GM12878 (cell line): Measurements from ENCODE around the gene ANKRD24. TPM values are rescaled to one million over a fixed set of nuclear protein-coding genes. Genes with fewer than 3 reads are reported as not detected.

Source experiments
- ATAC-seq: fragments of 200-7000 bp; cut with Tn5 transposase; 3 replicates; pipeline ENCODE4 v1.9.1; 2020; ENCODE audit warnings: mild to moderate bottlenecking, moderate library complexity
- BruUV-seq: library from RNA; stranded (reverse); fragments of 400-500 nt; replicated peaks from 2 replicates; lab custom pipeline; 2021; lab: Mats Ljungman, UMichigan
- CTCF ChIA-PET: fragments of 300-600 bp; sonication (Branson Sonifier 250); formaldehyde crosslinking; extraction: SDS; loops from one replicate; lab custom pipeline; 2021; ENCODE audit warnings: inconsistent platforms; lab: Yijun Ruan, JAX
- POLR2A ChIA-PET: fragments of 350-600 bp; formaldehyde crosslinking; extraction: SDS; loops from one replicate; lab custom pipeline; 2021; ENCODE audit warnings: inconsistent platforms; lab: Charles Lee
- RAD21 ChIA-PET: fragments of 300-600 bp; sonication (Branson Sonifier 250); formaldehyde crosslinking; loops from one replicate; lab custom pipeline; 2023; ENCODE audit warnings: antibody characterized with exemption; ENCODE audit not compliant: unreplicated experiment; lab: Charles Lee
- SMC1A ChIA-PET: fragments of 300-600 bp; sonication (Branson Sonifier 250); formaldehyde crosslinking; loops from one replicate; lab custom pipeline; 2023; ENCODE audit not compliant: unreplicated experiment, uncharacterized antibody; lab: Charles Lee
- DNase-seq: peaks from one replicate; pipeline ENCODE4 v3.0.0-alpha.2; 2011; ENCODE audit warnings: low read depth, low spot score
- FAIRE-seq: peaks from 3 replicates; lab custom pipeline; 2011; peaks lifted over from hg19 to GRCh38; lab: Jason Lieb, UNC
- H2AFZ ChIP-seq: 2 replicates; pipeline ENCODE4 v1.6.0; 2011; ENCODE audit warnings: low read depth, low read length, control low read depth; ENCODE audit not compliant: control insufficient read depth
- H3K27ac ChIP-seq: 2 replicates; pipeline ENCODE4 v1.5.1; 2011; ENCODE audit warnings: control low read depth; ENCODE audit not compliant: control insufficient read depth, insufficient read depth
- H3K27me3 ChIP-seq, 2 experiments: replicated peaks in 1 of 2; 2 replicates each; pipeline versions ENCODE4 v1.6.0 to v1.6.1; 2011; ENCODE audit warnings: low read length in 1 of 2; ENCODE audit not compliant: control insufficient read depth in 2 of 2, insufficient read depth in 2 of 2
- H3K36me3 ChIP-seq, 2 experiments: 2 replicates each; pipeline ENCODE4 v1.5.1; 2011; ENCODE audit warnings: low read length in 1 of 2; ENCODE audit not compliant: control insufficient read depth in 2 of 2, insufficient read depth in 2 of 2
- H3K4me1 ChIP-seq: 2 replicates; pipeline ENCODE4 v1.6.1; 2011; ENCODE audit warnings: mild to moderate bottlenecking, low read length, moderate library complexity, mixed read lengths; ENCODE audit not compliant: control insufficient read depth, insufficient read depth
- H3K4me2 ChIP-seq: 2 replicates; pipeline ENCODE4 v1.6.0; 2011; ENCODE audit warnings: control low read depth; ENCODE audit not compliant: control insufficient read depth, insufficient read depth
- H3K4me3 ChIP-seq: fragments of 200-600 bp; sonication (generic); 2 replicates; pipeline ENCODE4 v1.5.1; 2016
- H3K79me2 ChIP-seq: 2 replicates; pipeline ENCODE4 v1.6.0; 2011; ENCODE audit warnings: low read length; ENCODE audit not compliant: control insufficient read depth, insufficient read depth
- H3K9ac ChIP-seq: 2 replicates; pipeline ENCODE4 v1.8.0; 2011; ENCODE audit warnings: low read length, control low read depth, mixed read lengths; ENCODE audit not compliant: control insufficient read depth, insufficient read depth
- H3K9me3 ChIP-seq: replicated peaks from 3 replicates; pipeline ENCODE4 v1.5.1; 2011; ENCODE audit warnings: mild to moderate bottlenecking, low read length; ENCODE audit not compliant: control insufficient read depth, insufficient read depth
- H4K20me1 ChIP-seq: 2 replicates; pipeline ENCODE4 v1.6.0; 2011; ENCODE audit not compliant: control insufficient read depth, insufficient read depth
- ASH2L ChIP-seq: fragments of 300-600, 200-600 bp; sonication (generic); IDR thresholded peaks from 2 replicates; pipeline ENCODE4 v1.6.1; 2017; ENCODE audit warnings: low read depth, mild to moderate bottlenecking, borderline replicate concordance
- ATF7 ChIP-seq: fragments of 450-650 bp; IDR thresholded peaks from 2 replicates; pipeline ENCODE4 v1.6.1; 2016; ENCODE audit warnings: low read depth, mild to moderate bottlenecking
- BCL3 ChIP-seq: IDR thresholded peaks from 2 replicates; pipeline ENCODE4 v1.6.1; 2011; ENCODE audit warnings: borderline replicate concordance, low read depth, mild to moderate bottlenecking, moderate library complexity, low read length; ENCODE audit not compliant: insufficient read depth, poor library complexity, severe bottlenecking
- BHLHE40 ChIP-seq, 2 experiments: fragments of 450-650 bp in 1 of 2; IDR thresholded peaks; 2 replicates each; pipeline ENCODE4 v1.6.1; 2011 to 2017; ENCODE audit warnings: low read depth in 2 of 2, borderline replicate concordance in 1 of 2, improper control_type of control experiment in 1 of 2, low read length in 1 of 2, mild to moderate bottlenecking in 1 of 2
- CBX5 ChIP-seq: sonication (generic); IDR thresholded peaks from 2 replicates; pipeline ENCODE4 v1.6.1; 2016; ENCODE audit warnings: low read depth, moderate library complexity, mild to moderate bottlenecking, inconsistent platforms
- CEBPB ChIP-seq, 2 experiments: fragments of 150-350 bp in 1 of 2; IDR thresholded peaks; 2 replicates each; pipeline ENCODE4 v1.6.1; 2012 to 2014; ENCODE audit warnings: low read depth in 2 of 2, low read length in 2 of 2, borderline replicate concordance in 1 of 2, inconsistent platforms in 1 of 2
- EGR1 ChIP-seq, 2 experiments: IDR thresholded peaks; 1 replicate in 1 of 2; 2 replicates in 1 of 2; pipeline ENCODE4 v1.6.1; 2011 to 2012; ENCODE audit warnings: low read depth in 2 of 2, low read length in 2 of 2, borderline replicate concordance in 1 of 2, mild to moderate bottlenecking in 1 of 2, moderate library complexity in 1 of 2
- EZH2 ChIP-seq: IDR thresholded peaks from 2 replicates; pipeline ENCODE4 v1.6.1; 2012; ENCODE audit warnings: low read depth, mild to moderate bottlenecking, control low read depth, inconsistent platforms, low read length, borderline replicate concordance; ENCODE audit not compliant: control insufficient read depth
- HCFC1 ChIP-seq: fragments of 150-350 bp; IDR thresholded peaks from 2 replicates; pipeline ENCODE4 v1.6.1; 2014; ENCODE audit warnings: low read length
- HSF1 ChIP-seq: fragments of 150-350 bp; IDR thresholded peaks from 2 replicates; pipeline ENCODE4 v1.6.1; 2014; ENCODE audit warnings: mild to moderate bottlenecking, low read depth, low read length
- MTA2 ChIP-seq: fragments of 450-650 bp; IDR thresholded peaks from 2 replicates; pipeline ENCODE4 v1.6.1; 2016; ENCODE audit warnings: low read depth, mild to moderate bottlenecking, moderate library complexity
- RAD21 ChIP-seq: IDR thresholded peaks from 2 replicates; pipeline ENCODE4 v1.6.1; 2011; ENCODE audit warnings: mild to moderate bottlenecking, low read depth, low read length, moderate library complexity; ENCODE audit not compliant: insufficient read depth
- SMAD5 ChIP-seq: IDR thresholded peaks from 2 replicates; pipeline ENCODE4 v1.6.1; 2016; ENCODE audit warnings: antibody characterized with exemption, low read depth
- SUPT20H ChIP-seq: IDR thresholded peaks from 2 replicates; pipeline ENCODE4 v1.6.1; 2011; ENCODE audit warnings: low read depth, mild to moderate bottlenecking, low read length, moderate library complexity, borderline replicate concordance; ENCODE audit not compliant: control insufficient read depth
- TAF1 ChIP-seq: IDR thresholded peaks from 2 replicates; pipeline ENCODE4 v1.6.1; 2011; ENCODE audit warnings: mild to moderate bottlenecking, low read depth, low read length, borderline replicate concordance
- TARDBP ChIP-seq: IDR thresholded peaks from 2 replicates; pipeline ENCODE4 v1.6.1; 2016; ENCODE audit warnings: borderline replicate concordance
- TBL1XR1 ChIP-seq: IDR thresholded peaks from 2 replicates; pipeline ENCODE4 v1.6.1; 2012; ENCODE audit warnings: low read depth, low read length, improper control_type of control experiment
- WGBS: methylation state at CpG from one replicate; pipeline ENCODE4 v1.1.6; 2016; ENCODE audit warnings: low lambda C conversion rate; ENCODE audit not compliant: insufficient replicate concordance, insufficient coverage; ENCODE audit errors: missing lambda C conversion rate; 5-methylcytosine and 5-hydroxymethylcytosine counted together
- in situ Hi-C: fragments of 300-500 bp; cut with MboI; formaldehyde crosslinking; loops from 9 replicates; pipeline ENCODE4 v1.14.3; 2018; ENCODE audit warnings: mixed read lengths
- intact Hi-C: fragments of 100-400 bp; cut with micrococcal nuclease; formaldehyde crosslinking; loops from one replicate; pipeline ENCODE4 v1.14.2; 2022; ENCODE audit not compliant: unreplicated experiment
- polyA plus RNA-seq, 11 experiments: library from polyadenylated mRNA; depleted of rRNA in 4 of 11; unstranded in 6 of 11; stranded (reverse) in 5 of 11; fragments of >200 nt; fragmentation: Nextera tagmentation in 4 of 11; fragmentation: Illumina TruSeq in 1 of 11; extraction: Ambion mirVana in 4 of 11; extraction: Trizol in 1 of 11; gene quantifications; 1 replicate in 1 of 11; 2 replicates in 10 of 11; pipeline versions ENCODE4 v1.2.1 to v1.2.3, GENCODE V29; 2011 to 2016; ENCODE audit warnings: inconsistent platforms in 2 of 11, missing spikeins in 2 of 11, low read depth in 1 of 11
- total RNA-seq, 4 experiments: library from RNA; depleted of rRNA in 3 of 4; stranded (reverse); fragments of >200 nt in 3 of 4; fragmentation: Illumina TruSeq in 1 of 4; extraction: Trizol in 1 of 4; gene quantifications; 2 replicates each; pipeline versions ENCODE4 v1.2.1 to v1.2.3, GENCODE V29; 2013 to 2021
- TF ChIP-seq, protein P1 (sequence below): fragments of 450-650 bp; IDR thresholded peaks from 2 replicates; pipeline ENCODE4 v1.6.1; 2017; ENCODE audit warnings: low read depth, mild to moderate bottlenecking, moderate library complexity
- TF ChIP-seq, protein P2 (sequence below): fragments of 450-650 bp; IDR thresholded peaks from 2 replicates; pipeline ENCODE4 v1.6.1; 2016; ENCODE audit warnings: mild to moderate bottlenecking

The ANKRD24 gene
- total and polyA plus RNA-seq, 10 of the 15 experiments (the other 5 are each of a cell fraction or from before 2014, with no cell fraction given): 0.02 to 0.59 (median 0.35) TPM; not detected in 1

DNA sequence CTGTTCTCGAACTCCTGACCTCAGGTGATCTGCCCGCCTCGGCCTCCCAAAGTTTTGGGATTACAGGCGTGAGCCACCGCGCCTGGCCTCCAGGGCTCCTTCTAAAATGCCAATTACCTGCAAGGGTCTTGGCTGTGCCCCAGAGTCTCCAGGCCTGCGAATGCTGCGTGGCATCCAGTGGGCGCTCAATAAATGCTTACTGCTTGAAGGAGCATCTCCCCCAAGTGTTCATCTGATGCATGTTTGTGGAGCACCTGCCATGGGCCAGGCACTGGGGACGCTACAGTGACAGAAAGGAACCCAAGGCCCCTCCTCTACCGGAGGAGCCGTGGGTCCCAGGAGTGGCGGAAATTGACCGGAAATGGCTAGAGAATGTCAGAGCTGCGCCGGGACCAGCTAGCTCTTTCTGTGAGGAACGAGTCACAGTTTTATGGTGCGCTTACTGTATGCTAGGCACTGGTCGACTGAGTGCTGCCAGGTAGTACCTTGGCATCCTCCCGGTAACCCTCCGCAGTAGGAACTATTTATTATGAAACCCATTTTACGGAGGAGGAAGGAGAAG is 14.2 kb downstream of the ANKRD24 start:
- no peaks in the 10 kb centered on the region for H3K79me2 ChIP-seq
- H3K27ac ChIP-seq: no peak overlapping the region
- no peak overlapping the region for H2AFZ ChIP-seq
- 67% methylated on average over 22 of the region's 22 CpGs for WGBS
- no peak overlapping the region for H3K9ac ChIP-seq
- DNase-seq: no peak
- BruUV-seq: no TSS peak
- POLR2A ChIA-PET: no interaction called here
- ATAC-seq: no peak
- H3K36me3 ChIP-seq: no peaks in the 10 kb centered on the region
- intact Hi-C loops: no loop called here
- H4K20me1 ChIP-seq: no peaks in the 10 kb centered on the region
- FAIRE-seq: no peak
- RAD21 ChIA-PET: no interaction called here
- H3K4me2 ChIP-seq: no peak overlapping the region
- in situ Hi-C loops: no loop called here
- no peaks in the 10 kb centered on the region; a peak in 1 of 4 replicates for H3K27me3 ChIP-seq
- H3K4me3 ChIP-seq: no peak overlapping the region
- SMC1A ChIA-PET: no interaction called here
- H3K4me1 ChIP-seq: no peaks in the 10 kb centered on the region
- no peaks in the 10 kb centered on the region; the same call in 2 of the 3 replicates for H3K9me3 ChIP-seq
- CTCF ChIA-PET: interaction anchor here (0.5 kb wide), 1 partner anchor 41 kb away, joined by 3 read pairs; no protein-coding TSS in a partner anchor
- no peak for TF ChIP-seq HCFC1
- no peak for TF ChIP-seq SUPT20H
- no peak for TF ChIP-seq MTA2
- no peak for TF ChIP-seq BCL3
- no peak for TF ChIP-seq TAF1
- TF ChIP-seq EGR1 (IDR thresholded peaks at IDR 0.05; ENCODE audit: borderline replicate concordance in 1 of 2, low read depth in 2 of 2, low read length in 2 of 2): no peak
- TF ChIP-seq, protein P1, sequence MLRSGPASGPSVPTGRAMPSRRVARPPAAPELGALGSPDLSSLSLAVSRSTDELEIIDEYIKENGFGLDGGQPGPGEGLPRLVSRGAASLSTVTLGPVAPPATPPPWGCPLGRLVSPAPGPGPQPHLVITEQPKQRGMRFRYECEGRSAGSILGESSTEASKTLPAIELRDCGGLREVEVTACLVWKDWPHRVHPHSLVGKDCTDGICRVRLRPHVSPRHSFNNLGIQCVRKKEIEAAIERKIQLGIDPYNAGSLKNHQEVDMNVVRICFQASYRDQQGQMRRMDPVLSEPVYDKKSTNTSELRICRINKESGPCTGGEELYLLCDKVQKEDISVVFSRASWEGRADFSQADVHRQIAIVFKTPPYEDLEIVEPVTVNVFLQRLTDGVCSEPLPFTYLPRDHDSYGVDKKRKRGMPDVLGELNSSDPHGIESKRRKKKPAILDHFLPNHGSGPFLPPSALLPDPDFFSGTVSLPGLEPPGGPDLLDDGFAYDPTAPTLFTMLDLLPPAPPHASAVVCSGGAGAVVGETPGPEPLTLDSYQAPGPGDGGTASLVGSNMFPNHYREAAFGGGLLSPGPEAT: no peak
- TF ChIP-seq CBX5: no peak
- TF ChIP-seq HSF1: no peak
- TF ChIP-seq ASH2L: no peak
- no peak for TF ChIP-seq TARDBP
- no peak for TF ChIP-seq CEBPB (IDR thresholded peaks at IDR 0.05; ENCODE audit: borderline replicate concordance in 1 of 2, low read depth in 2 of 2, low read length in 2 of 2)
- TF ChIP-seq, protein P2, sequence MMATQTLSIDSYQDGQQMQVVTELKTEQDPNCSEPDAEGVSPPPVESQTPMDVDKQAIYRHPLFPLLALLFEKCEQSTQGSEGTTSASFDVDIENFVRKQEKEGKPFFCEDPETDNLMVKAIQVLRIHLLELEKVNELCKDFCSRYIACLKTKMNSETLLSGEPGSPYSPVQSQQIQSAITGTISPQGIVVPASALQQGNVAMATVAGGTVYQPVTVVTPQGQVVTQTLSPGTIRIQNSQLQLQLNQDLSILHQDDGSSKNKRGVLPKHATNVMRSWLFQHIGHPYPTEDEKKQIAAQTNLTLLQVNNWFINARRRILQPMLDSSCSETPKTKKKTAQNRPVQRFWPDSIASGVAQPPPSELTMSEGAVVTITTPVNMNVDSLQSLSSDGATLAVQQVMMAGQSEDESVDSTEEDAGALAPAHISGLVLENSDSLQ: no peak
- TF ChIP-seq EZH2: no peak
- TF ChIP-seq ATF7: no peak
- no peak for TF ChIP-seq TBL1XR1
- TF ChIP-seq SMAD5: no peak
- TF ChIP-seq BHLHE40 (IDR thresholded peaks at IDR 0.05; ENCODE audit: borderline replicate concordance in 1 of 2, low read depth in 2 of 2, low read length in 1 of 2): no peak
- TF ChIP-seq RAD21: no peak
